Small intestine (tissue), 7 donors: Measurements from ENCODE around the gene RPL23. TPM values are rescaled to one million over a fixed set of nuclear protein-coding genes. Genes with fewer than 3 reads are reported as not detected.

ENCODE experiments used
- DNase-seq, 2 donors: peaks; one replicate each; pipeline versions ENCODE4 v3.0.0 to v3.0.0-alpha.2; 2013
- FAIRE-seq: peaks from 2 replicates; lab custom pipeline; 2012; peaks lifted over from hg19 to GRCh38; lab: Jason Lieb, UNC
- H3K27ac ChIP-seq, 3 donors: one replicate each; pipeline ENCODE4 v1.5.1; 2013; ENCODE audit warnings: low read length in 2 of 3, mild to moderate bottlenecking in 2 of 3, control low read depth in 1 of 3, inconsistent platforms in 1 of 3, low read depth in 1 of 3, moderate library complexity in 1 of 3
- H3K27me3 ChIP-seq, 3 donors: one replicate each; pipeline ENCODE4 v1.6.1; 2013; ENCODE audit warnings: low read length in 3 of 3, inconsistent platforms in 1 of 3; ENCODE audit not compliant: control insufficient read depth in 3 of 3, insufficient read depth in 3 of 3
- H3K36me3 ChIP-seq, 3 donors: one replicate each; pipeline ENCODE4 v1.6.1; 2013; ENCODE audit warnings: low read length in 3 of 3, inconsistent platforms in 1 of 3, low read depth in 1 of 3, mild to moderate bottlenecking in 1 of 3, moderate library complexity in 1 of 3; ENCODE audit not compliant: control insufficient read depth in 3 of 3, insufficient read depth in 2 of 3
- H3K4me1 ChIP-seq, 3 donors: one replicate each; pipeline ENCODE4 v1.6.1; 2013; ENCODE audit warnings: low read length in 2 of 3, inconsistent platforms in 1 of 3, low read depth in 1 of 3, mild to moderate bottlenecking in 1 of 3, moderate library complexity in 1 of 3; ENCODE audit not compliant: control insufficient read depth in 3 of 3, insufficient read depth in 2 of 3
- H3K4me3 ChIP-seq, 3 donors: one replicate each; pipeline ENCODE4 v1.5.1; 2013; ENCODE audit warnings: low read length in 3 of 3, control low read depth in 1 of 3, inconsistent platforms in 1 of 3, low read depth in 1 of 3, mild to moderate bottlenecking in 1 of 3, moderate library complexity in 1 of 3
- H3K9me3 ChIP-seq, 2 donors: one replicate each; pipeline ENCODE4 v1.6.1; 2013; ENCODE audit warnings: low read depth in 1 of 2, low read length in 1 of 2; ENCODE audit not compliant: control insufficient read depth in 2 of 2, insufficient read depth in 1 of 2
- WGBS, 3 donors: extraction: QIAGEN DNeasy Blood & Tissue Kit; methylation state at CpG; one replicate each; pipeline ENCODE4 v1.1.7; 2013; 5-methylcytosine and 5-hydroxymethylcytosine counted together
- polyA plus RNA-seq, 4 donors: library from polyadenylated mRNA; stranded (reverse) in 3 of 4; unstranded in 1 of 4; fragments of 200-250 nt in 3 of 4; fragments of 120-200 nt in 1 of 4; gene quantifications; one replicate each; pipeline versions ENCODE4 v1.2.1 to v1.2.3, GENCODE V29; 2013
- donor health status: healthy with polysubstance abuse.
- donor health status: control.
- donor health status: control.
- donor health status: Bipolar disorder and iron deficiency.
- donor health status: healthy.

RPL23 gene
- polyA plus RNA-seq, 4 donors, result 1,251 to 3,207 (median 2,577) TPM

GRCh38 chr17:38891441-38891840 is 37.9 kb upstream of the RPL23 start:
- no peaks in the 10 kb centered on the region for H3K9me3 ChIP-seq
- H3K4me3 ChIP-seq, result no peak overlapping the region
- peaks cover 9 to 97% (median 30%) of the 10 kb centered on the region in 3 donors for H3K36me3 ChIP-seq
- no peaks in the 10 kb centered on the region for H3K27me3 ChIP-seq
- 67 to 78% (median 70%) methylated on average over 8 of the region's 8 CpGs for WGBS, 3 donors
- DNase-seq (no peak), FAIRE-seq (no peak)
- no peak overlapping the region for H3K27ac ChIP-seq
- H3K4me1 ChIP-seq, result peaks cover 4 to 26% (median 14%) of the 10 kb centered on the region in 3 donors

DNA sequence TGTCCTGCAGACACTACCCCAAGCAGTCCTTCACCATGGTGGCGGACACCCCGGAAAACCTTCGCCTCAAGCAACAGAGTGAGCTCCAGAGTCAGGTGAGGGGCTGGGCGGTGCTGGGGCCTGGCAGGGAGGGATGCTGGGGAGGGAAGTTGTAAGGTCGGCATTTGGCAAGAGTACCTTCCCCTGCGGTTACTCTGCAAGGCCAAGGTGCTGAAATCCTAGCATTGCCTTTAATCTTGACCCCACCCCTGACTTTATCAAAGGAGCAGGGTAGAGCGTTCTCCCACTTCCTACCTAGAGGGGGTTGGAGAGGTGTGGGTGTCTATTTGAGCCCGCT is 36.9 kb upstream of the RPL23 start:
- DNase-seq (no peak), FAIRE-seq (no peak)
- no peak overlapping the region for H3K4me3 ChIP-seq
- peaks cover 9 to 97% (median 30%) of the 10 kb centered on the region in 3 donors for H3K36me3 ChIP-seq
- H3K9me3 ChIP-seq, result no peaks in the 10 kb centered on the region
- H3K27ac ChIP-seq, result peak overlapping the region in 2 of 3 donors; percentile 39 to 51
- 40 to 59% (median 48%) methylated on average over 8 of the region's 8 CpGs for WGBS, 3 donors
- no peaks in the 10 kb centered on the region for H3K27me3 ChIP-seq
- H3K4me1 ChIP-seq, result peaks cover 4 to 28% (median 14%) of the 10 kb centered on the region in 3 donors

DNA sequence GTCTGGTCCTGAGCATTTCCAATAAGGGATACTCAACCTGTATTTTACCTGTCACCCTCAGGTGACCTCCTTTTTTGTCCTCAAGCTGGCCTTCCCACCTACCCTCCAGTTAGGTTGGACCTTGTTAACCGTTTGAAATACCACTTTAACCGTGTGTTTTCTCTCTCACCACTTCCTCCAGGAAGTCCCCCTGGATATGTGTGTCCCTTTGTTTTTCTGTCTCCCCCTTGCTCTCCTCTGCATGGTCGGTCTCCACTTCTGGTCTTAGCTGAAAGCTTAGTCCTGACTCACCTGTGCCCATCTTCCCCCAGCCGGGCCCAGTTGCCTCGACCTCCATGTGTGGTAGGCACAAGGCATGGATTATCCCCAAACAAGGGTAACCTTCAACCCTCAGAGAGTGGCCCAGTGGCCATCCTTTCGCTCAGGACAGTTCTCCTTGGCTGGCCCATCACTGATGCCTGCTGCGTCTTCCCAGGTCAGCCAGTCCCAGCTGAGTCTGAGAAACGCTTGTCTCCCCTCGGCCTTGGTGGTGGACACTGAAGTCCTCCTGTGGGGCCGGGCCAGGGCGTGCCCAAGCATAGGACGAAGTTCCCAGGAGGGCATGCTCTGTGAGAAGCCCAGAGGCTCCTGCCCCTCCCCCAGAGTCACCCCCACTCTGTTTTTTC is 36.4 kb upstream of the RPL23 start:
- Histone ChIP-seq H3K36me3 (peaks cover 9 to 97% (median 30%) of the 10 kb centered on the region in 3 donors), H3K27me3 (no peaks in the 10 kb centered on the region), H3K9me3 (no peaks in the 10 kb centered on the region), H3K4me3 (no peak overlapping the region), H3K4me1 (peaks cover 6 to 33% (median 17%) of the 10 kb centered on the region in 3 donors), H3K27ac (peak overlapping the region in 1 of 3 donors; percentile 39)
- FAIRE-seq, result no peak
- no peak for DNase-seq
- 66 to 76% (median 68%) methylated on average over 12 of the region's 12 CpGs for WGBS, 3 donors

GRCh38 chr17:38888842-38889241 is 35.3 kb upstream of the RPL23 start:
- Histone ChIP-seq H3K9me3 (no peaks in the 10 kb centered on the region), H3K4me1 (peaks cover 9 to 43% (median 19%) of the 10 kb centered on the region in 3 donors), H3K27me3 (no peaks in the 10 kb centered on the region), H3K36me3 (peaks cover 9 to 97% (median 30%) of the 10 kb centered on the region in 3 donors), H3K4me3 (no peak overlapping the region), H3K27ac (no peak overlapping the region)
- 91 to 93% (median 91%) methylated on average over 9 of the region's 9 CpGs for WGBS, 3 donors
- DNase-seq (no peak), FAIRE-seq (no peak)

DNA sequence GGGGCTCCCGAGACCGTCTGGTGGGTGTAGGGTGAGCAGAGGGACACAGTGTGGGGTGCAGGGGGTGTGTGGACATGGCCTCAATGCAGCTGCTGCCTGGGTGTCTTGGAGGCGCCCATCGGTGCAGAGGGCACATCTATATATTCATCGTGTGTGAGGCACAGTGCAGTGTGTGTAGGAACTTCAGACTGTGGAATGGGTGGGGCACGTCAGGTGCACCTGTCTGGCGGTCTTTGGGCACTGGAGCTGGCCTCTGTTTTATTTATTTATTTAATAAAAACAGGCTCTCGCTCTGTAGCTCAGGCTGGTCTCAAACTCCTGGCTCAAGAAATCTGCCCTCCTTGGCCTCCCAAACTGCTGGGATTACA is 33.1 kb upstream of the RPL23 start:
- Histone ChIP-seq H3K9me3 (no peaks in the 10 kb centered on the region), H3K4me1 (peaks cover 13 to 63% (median 20%) of the 10 kb centered on the region in 3 donors), H3K4me3 (peak overlapping the region in 1 of 3 donors; percentile 12), H3K27me3 (no peaks in the 10 kb centered on the region), H3K27ac (peak overlapping the region; percentile 72 to 83 (median 82)), H3K36me3 (peaks cover 4 to 97% (median 21%) of the 10 kb centered on the region in 3 donors)
- WGBS, 3 donors, result 16 to 55% (median 27%) methylated on average over 8 of the region's 8 CpGs
- DNase-seq (peak; percentile 83 to 93), FAIRE-seq (no peak)

DNA sequence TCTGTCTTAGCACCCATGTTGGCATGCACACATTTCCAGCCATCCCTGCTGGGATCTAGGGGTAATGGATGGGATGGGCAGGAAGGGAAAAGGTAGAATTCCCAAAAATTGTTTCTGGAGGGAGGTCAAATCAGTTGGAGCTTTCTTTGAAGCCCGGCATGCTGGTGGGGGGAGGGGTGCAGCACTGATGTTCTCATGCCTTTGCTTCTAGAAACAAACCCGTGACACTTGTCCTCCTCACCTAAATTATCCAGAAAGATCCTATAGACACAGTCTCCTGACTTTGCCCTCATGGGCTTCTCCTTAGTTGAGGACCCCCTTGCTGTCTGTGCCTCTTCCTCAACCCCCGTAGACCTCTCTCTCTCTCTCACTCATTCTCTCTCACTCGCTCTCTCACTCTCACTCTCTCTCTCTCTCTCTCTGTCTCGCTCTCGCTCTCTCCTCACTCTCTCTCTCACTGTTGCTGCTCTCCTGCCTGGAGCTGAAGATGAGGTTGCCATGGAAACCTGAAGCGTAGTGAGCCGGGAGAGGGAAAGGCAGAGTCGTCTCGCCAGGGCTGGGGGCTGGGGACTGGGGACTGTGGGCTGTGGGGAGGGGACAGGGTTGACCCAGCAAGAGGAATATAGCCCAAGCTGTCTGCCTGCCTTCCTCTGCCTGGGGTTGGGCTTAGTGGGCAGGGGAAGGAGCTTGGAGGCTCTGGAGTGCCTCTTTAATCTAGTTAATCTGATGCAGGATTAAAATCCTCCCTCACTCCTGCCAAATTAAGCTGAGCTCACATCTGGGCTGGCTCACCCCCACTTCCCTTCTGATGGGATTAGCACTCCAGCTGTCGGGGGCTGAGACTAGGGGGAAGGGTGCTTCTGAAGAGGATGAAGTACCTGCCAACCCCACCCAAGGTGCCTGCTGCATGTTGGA is 32.5 kb upstream of the RPL23 start:
- no peaks in the 10 kb centered on the region for H3K27me3 ChIP-seq
- H3K4me3 ChIP-seq, result peak overlapping the region in 1 of 3 donors; percentile 12
- DNase-seq, result no peak
- no peaks in the 10 kb centered on the region for H3K9me3 ChIP-seq
- no peak for FAIRE-seq
- H3K36me3 ChIP-seq, result peaks cover 4 to 97% (median 21%) of the 10 kb centered on the region in 3 donors
- peak overlapping the region; percentile 72 to 83 (median 82) for H3K27ac ChIP-seq
- H3K4me1 ChIP-seq, result peaks cover 18 to 69% (median 20%) of the 10 kb centered on the region in 3 donors
- 25 to 37% (median 31%) methylated on average over 11 of the region's 11 CpGs for WGBS, 3 donors

DNA sequence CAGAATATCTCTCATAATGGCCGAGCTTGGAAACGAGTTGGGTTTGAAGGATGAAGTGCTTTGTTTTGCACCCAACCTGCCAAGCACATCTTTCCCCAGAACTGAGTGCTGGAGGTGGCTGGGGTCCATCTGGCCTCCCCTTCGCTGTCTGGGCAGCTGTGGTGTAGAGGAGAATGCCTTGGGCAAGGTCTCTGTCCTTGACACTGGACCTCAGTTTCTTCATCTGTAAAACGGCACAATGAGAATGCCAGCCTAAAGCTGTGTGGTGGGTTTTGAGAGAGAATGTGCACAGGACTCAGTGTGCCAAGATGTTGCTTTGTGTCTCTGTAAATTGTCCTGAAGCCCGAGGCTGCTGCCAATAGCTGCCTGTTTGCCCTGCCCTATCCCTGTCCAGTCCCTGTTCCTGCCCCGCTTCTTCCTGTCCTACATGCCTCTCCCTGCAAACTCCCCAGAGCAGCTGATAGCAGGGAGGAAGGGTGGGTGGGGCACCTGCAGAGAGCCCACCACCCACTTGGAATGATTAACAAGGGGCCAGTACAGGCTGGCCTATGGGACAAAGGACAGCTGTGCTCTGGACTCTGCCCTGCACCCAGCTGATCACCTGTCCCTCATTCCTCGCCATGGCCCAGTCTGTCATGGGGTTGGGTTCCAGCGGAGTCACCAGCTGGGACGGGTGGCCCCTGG is 31.7 kb upstream of the RPL23 start:
- FAIRE-seq (no peak), DNase-seq (peak; percentile 91 to 96)
- Histone ChIP-seq H3K4me3 (no peak overlapping the region), H3K27me3 (no peaks in the 10 kb centered on the region), H3K36me3 (peaks cover 4 to 97% (median 16%) of the 10 kb centered on the region in 3 donors), H3K27ac (peak overlapping the region; percentile 72 to 91 (median 82)), H3K4me1 (peaks cover 20 to 77% (median 23%) of the 10 kb centered on the region in 3 donors), H3K9me3 (no peaks in the 10 kb centered on the region)
- 23 to 52% (median 38%) methylated on average over 9 of the region's 9 CpGs for WGBS, 3 donors
